HG02970 (cell line): ENCODE measurements around the gene CCDC40.

Experiments
- ATAC-seq: cut with Tn5 transposase; IDR thresholded peaks from one replicate; pipeline ENCODE4 v1.9.1; 2021; ENCODE audit warnings: mild to moderate bottlenecking, moderate library complexity, moderate number of reproducible peaks; ENCODE audit not compliant: unreplicated experiment, low FRiP score

Gene CCDC40

DNA sequence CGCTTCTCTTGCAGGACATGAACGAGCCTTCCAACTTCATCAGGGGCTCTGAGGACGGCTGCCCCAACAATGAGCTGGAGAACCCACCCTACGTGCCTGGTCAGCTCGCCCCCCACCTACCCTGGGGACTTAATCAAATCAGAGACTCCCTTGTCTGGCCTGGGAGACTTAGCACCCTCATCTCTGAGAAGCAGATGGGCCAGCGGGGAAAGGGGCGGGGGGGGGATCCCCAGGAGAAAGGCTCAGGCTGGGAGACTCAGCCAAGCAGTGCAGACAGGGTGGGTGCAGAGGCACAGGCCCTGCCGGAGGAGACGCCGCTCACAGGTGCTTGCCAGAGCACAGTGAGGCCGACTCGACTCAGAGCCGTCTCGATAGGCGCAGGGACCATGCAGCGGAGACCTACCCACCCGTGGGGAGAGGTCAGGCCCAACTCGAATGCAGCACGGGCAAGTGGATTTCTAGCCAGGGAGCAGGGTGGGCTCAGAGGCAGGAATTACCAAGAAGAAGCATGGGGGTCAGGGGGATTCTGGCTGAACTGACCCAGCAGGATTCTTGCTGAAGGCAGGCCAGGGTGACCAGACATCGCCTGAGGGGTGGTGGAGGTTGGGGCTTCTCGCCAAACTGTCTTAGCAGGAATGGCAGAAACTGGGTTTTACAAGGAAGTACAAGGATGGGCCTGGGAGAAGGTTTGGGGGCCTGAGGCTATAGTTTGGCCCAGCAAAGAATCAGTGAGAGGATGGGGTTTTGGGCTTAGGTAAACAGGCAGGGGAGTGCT is 74.7 kb downstream of the CCDC40 start:
- ATAC-seq = no peak

DNA sequence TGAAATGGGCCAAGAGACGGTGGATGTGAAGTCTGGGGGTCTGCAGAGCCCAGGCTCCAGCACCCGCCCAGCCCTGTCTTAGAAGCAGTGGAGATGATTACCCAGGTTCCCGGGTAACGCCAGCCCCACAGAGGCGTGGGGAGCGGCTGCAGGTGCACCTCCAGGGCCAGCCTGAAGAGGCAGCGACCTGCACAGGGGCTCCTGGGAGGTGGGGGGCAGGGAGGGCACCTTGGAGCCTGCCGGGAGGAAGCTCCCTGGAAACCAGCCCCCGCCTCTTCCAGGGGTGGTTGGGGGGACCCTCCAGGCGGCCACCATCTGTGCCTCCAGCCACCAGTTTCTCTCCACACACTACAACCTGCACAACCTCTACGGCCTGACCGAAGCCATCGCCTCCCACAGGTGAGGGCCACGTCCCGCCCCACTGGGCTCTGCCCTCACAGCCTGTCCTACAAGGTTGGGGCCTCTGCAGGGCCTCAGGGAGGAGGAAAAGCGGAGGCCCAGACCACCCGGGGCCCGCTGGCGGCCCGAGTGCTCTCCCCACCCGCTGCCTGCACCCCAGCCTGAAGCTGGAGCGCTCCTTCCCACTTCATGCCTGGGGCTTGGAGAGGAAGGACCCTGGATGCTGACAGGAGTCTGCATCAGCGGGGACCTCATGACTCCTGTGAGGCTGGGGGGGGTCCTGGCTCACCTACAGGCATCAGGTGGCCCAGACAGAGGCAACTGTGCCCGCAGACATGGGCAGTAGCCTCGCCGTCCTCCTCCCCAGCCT is 75.4 kb downstream of the CCDC40 start:
- no peak for ATAC-seq

DNA sequence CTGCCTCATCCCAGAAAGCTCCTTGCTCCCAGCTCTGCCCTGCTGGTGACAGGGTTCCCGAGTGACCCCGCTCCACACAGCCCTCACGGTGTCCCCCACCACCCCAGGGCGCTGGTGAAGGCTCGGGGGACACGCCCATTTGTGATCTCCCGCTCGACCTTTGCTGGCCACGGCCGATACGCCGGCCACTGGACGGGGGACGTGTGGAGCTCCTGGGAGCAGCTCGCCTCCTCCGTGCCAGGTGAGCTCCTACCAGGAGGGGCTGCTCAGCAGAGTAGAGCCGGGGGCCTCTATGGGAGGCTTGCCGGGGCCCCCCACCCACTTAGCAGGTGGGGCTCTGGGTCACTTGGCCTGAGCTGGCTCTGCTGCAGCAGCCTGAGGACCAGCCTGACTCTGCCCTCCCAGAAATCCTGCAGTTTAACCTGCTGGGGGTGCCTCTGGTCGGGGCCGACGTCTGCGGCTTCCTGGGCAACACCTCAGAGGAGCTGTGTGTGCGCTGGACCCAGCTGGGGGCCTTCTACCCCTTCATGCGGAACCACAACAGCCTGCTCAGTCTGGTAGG is 76.1 kb downstream of the CCDC40 start:
- ATAC-seq = no peak

DNA sequence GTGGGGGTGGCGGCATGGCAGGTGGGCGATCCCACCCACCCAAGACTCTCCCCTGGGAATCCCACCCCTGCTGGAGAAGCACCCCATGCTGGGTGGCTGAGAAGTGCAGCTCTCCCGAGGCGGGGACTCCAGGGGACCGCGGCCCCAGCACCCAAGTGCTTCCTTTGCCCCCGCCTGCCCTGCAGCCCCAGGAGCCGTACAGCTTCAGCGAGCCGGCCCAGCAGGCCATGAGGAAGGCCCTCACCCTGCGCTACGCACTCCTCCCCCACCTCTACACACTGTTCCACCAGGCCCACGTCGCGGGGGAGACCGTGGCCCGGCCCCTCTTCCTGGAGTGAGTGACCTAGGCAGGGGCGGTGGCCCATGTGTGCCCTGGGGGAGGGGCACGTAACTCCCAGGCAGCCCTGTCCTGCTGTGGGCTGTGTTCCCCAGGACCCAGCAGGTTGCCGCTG is 76.6 kb downstream of the CCDC40 start:
- no peak for ATAC-seq

DNA sequence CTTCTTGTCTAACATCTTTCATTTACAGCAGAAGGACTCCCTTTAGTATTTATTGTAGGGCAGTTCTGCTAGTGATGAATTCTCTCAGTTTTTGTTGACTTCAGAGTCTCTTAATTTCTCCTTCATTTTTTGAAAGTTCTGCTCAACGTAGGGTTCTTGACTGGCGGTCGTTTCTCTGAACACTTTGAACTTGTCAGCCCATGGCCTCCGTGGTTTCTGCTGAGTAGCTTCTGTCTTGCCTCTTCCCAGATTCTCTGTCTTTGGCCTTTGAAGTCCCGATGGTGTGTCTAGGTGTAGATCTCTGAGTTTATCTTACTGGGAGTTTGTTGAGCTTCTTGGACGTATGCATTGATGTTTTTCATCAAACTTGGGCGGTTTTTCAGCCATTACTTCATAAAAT is 78.3 kb downstream of the CCDC40 start:
- no peak for ATAC-seq

DNA sequence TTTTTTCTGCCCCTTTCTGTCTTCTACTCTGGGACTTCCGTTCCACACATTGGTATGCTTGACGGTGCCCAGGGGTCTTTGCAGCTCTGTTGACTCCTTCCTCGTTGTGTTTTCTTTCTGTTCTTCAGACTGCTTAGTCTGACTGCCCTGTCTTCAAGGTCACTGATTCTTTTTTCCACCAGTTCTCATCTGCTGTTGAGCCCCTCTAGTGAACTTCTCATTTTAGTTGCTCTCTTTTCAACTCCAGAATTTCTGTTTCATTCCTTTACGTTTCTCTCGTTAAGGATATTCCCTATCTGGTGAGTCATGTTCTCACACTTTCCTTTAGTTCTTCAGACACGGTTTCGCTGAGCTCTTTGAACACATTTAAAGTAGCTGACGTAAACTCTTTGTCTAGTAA is 78.7 kb downstream of the CCDC40 start:
- ATAC-seq = no peak

DNA sequence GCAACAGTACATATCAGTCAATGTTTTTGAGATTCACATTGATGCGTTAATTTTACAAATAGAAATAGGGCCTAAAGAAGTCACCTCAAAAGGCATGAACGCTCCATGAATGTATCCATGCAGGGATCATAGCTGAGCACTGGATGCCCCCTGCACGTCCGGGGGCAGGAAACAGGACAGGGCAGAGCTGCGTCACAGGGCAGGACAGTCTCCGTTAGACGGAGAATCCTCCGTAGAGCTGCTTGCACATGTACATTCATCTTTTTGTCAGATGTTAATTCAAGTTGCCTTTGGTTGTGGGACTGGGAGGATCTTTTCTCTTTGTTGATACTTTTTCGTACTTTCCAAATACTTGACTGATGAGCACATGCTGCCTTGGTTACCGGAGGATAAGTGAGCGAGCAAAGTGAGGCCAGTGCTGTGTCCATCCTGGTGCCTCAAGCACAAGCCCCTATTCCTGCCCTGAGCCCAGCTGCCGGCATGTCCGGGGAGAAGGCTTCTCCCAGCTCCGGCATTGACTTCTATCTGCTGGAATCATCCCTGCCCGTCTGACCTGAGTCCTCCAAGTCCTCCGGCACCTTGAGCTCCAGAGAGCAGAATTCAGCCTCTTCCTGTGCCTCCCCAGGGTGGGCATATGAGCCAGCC is 80.0 kb downstream of the CCDC40 start:
- no peak for ATAC-seq

DNA sequence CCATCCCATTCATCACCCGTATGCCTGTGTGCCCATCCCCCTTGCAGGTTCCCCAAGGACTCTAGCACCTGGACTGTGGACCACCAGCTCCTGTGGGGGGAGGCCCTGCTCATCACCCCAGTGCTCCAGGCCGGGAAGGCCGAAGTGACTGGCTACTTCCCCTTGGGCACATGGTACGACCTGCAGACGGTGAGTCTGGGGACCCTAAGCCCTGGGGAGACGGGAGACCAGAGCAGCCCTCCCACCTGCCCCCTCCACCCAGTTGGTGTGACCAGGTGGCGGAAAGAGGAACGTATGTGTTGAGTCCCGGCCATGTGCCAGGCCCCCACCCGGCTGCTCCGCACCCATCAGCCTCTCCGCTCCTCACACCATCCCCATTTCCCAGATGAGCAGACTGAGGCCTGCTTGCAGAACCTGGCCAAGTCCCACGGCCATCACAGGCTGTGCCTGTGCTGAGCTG is 80.5 kb downstream of the CCDC40 start:
- no peak for ATAC-seq

DNA sequence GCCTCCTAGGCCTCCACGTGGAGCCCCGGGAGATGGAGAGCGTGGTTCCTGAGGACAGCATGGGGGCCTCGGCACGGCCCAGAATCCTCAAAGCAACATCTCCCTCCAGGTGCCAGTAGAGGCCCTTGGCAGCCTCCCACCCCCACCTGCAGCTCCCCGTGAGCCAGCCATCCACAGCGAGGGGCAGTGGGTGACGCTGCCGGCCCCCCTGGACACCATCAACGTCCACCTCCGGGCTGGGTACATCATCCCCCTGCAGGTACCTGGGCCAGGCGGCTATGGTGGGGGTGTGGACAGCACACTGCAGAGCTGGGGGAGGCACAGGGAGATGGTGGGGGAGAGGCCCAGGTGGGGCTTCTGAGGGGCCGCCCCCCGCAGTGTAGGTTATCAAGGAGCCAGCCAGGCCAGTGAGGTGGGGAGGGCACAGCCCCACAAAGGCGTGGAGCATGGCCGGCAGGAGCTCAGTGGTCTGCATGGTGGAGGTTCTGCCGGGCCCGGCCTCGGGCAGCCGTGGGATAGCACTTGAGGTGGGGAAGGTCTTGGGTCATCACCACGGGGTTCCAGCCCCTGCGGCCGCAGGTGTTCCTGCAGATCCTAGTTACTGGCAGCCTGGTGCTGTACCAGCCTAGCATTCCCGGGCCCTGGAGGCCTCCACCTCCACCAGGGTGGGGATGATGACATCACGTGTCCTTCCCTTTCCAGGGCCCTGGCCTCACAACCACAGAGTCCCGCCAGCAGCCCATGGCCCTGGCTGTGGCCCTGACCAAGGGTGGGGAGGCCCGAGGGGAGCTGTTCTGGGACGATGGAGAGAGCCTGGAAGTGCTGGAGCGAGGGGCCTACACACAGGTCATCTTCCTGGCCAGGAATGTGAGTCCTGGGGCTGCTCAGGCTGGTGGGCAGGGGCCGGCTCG is 81.3 kb downstream of the CCDC40 start:
- ATAC-seq = no peak

DNA sequence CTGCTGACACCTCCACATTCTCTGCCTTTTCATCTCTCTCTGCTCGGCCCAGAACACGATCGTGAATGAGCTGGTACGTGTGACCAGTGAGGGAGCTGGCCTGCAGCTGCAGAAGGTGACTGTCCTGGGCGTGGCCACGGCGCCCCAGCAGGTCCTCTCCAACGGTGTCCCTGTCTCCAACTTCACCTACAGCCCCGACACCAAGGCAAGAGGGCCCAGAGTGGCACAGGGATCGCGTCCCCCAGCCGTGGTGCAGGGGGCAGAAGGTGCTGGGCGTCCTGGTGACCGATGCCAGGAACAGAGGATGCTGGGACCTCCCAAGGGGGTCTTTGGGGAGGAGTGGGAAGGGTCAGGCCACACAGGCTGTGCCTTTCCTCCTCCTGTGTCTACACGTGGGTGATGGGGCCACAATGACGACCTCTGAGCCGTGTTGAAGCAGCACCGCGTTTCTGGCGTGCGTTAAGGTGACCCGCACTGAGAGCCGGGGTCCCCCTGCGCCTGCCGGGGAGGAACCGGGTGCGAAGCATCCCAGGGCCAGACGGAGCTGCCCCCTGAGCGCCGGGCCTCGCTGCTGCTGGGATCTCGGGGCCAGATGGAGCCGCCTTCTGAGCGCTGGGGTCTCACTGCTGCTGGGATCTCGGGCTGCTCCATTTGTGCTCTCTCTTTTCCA is 82.3 kb downstream of the CCDC40 start:
- no peak for ATAC-seq

DNA sequence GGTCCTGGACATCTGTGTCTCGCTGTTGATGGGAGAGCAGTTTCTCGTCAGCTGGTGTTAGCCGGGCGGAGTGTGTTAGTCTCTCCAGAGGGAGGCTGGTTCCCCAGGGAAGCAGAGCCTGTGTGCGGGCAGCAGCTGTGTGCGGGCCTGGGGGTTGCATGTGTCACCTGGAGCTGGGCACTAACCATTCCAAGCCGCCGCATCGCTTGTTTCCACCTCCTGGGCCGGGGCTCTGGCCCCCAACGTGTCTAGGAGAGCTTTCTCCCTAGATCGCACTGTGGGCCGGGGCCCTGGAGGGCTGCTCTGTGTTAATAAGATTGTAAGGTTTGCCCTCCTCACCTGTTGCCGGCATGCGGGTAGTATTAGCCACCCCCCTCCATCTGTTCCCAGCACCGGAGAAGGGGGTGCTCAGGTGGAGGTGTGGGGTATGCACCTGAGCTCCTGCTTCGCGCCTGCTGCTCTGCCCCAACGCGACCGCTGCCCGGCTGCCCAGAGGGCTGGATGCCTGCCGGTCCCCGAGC is 82.9 kb downstream of the CCDC40 start:
- ATAC-seq = no peak

DNA sequence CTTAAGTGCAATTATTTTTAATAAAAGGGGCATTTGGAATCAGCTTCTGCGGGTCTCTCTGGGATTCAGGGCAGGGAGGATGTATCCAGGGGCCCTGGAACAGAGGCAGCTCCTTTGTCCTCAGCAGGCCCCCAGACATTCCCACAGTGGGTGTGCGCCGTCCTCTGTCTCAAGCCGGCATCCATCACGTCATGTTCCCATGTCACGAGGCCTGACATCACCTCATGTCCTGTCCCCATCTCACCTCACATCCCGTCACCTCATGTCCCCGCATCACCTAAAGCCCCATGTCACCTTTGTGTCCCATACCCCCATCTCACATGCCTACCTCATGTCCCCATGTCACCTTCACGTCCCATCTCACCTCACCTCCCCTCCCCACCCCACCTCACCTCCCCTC is 83.4 kb downstream of the CCDC40 start:
- ATAC-seq = no peak

DNA sequence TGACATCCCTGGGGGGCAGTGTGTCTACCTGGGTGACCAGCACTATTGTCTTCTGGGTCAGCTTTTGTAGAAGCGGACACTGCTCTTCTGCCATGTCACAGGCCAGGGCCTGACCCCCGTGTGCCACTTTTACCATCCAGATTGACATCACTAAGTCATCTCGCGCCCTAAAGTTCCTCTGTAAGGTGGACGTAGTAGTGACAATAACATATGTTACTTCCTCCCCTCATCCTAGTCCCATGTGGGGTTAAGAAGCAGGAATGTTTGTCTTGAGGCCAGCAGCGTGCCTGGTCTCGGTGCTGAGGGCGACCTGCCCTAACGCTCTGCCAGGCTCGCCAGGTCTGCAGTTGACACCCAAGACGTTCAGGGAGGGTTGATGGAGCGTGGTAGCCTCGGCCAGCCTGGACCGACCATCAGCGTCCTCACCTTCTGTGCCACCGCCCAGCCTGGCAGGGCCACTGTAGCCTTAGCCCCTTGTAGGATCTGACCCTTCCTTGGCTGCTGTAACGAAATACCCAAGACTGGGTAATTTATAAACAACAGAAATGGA is 85.7 kb downstream of the CCDC40 start:
- ATAC-seq = no peak

DNA sequence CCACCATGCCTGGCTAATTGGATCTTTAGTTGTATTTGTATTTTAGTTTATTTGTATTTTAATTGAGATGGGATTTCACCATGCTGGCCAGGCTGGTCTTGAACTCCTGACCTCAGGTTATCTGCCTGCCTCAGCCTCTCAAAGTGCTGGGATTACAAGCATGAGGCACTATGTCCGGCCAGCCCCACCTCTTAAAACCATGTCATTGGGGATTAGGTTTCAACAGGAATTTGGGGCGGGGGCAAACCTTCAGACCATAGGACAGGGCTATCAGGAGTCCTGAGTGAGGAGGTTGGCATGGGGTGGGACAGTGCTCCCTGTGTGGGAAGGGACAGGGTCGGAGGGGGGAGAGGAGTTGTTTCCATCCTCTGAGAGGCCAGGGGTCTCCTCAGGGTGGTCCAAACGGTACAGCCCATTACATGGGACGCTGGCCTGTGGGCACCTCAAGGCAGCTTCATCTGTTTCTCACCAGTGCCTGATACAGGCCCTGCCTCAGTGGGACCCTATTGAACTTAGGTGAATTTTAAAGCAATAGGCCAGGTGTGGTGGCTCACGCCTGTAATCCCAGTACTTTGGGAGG is 86.6 kb downstream of the CCDC40 start:
- no peak for ATAC-seq

DNA sequence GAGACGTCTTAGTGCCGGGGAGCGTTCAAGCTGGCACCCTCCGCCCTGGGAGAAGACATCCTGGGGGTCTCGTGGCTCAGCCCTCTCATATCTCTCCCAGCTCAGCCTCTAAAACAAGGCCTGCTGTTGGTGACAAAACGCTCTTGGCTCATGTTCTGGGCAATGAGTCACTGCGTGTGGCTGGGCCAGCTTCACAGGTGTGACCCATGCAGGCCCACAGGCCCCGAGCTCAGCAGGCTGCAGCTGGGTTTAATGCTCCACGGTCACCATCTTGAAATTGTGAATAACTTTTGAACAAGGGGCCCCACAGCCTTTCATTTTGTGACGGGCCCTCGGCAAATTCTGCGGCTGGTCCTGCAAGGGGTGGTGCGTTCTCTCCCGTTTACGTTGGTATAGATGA is 87.3 kb downstream of the CCDC40 start:
- ATAC-seq = no peak

DNA sequence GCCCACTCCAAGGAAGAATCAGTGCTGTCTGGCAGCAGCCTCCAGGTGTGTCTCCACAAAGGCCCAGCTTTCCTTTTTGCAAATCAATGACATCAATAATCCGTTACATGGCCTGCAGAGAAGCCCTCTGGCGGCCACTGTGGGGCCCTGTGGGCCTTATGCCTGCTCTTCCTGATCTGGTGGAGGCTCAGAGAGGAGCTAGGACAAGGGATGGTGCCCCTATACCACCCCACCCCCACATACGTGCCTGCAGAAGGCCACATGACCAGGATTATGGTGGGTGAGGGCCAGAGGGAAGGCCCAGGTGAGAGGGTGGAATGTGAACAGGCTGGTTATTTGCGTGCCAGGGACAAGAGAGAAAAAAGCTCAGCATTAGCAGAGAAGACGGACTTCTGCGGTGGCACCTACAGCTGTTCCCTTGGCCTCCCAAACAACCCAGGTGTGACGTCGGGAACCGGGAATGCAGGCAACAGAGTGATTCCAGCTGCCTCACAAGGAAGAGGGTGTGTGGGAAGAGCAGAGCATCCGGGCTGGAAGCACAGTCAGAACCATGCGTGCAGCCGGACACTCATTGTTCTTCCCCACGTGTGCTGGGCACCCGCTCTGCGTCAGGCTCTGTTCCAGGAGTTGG is 88.0 kb downstream of the CCDC40 start:
- no peak for ATAC-seq

DNA sequence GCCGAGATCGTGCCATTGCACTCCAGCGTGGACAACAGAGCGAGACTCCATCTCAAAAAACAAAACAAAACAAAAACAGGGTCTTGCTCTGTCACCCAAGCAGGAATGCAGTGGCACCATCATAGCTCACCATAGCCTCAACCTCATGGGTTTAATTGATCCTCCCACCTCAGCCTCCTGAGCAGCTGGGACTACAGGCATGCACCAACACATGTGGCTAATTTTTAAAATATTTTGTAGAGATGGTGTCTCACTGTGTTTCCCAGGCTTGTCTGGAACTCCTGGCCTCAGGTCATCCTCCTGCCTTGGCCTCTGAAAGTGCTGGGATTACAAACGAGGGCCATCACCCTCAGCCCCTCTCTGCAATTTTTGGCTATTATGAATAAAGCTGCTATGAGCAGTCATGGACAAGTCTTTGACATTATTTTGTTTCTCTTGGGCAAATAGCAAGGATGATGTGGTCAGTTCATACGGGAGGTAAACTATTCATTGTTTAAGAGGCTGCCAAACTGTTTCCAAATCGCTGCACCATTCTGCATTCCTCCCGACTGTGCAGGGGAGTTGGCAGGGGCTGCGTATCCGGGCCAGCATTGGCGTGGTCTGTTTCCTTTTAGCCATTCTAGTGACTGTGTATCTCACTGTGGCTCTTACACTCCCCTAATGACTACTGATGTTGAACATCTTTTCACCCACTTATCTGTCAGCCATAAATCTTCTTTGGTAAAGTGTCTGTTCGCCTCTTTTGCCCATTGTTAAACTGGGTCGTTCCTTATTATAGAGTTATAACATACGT is 89.4 kb downstream of the CCDC40 start:
- ATAC-seq = no peak

DNA sequence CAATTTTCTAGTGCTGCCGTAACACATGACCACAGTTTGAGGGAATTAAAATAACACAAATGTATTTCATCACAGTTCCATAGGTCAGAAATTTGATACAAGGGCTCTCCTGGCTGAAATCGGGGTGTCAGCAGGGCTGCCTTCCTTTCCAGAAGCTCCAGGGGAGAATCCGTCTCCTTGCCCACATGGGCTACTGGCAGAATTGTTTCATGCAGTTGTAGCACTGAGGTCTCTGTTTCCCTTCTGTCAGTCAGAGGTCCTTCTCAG is 89.9 kb downstream of the CCDC40 start:
- ATAC-seq = no peak
